Natural killer cell treated with Interleukin-12 subunit alpha and Interleukin-12 subunit beta and Interleukin-15 and Interleukin-18, amount 100 ng/mL, for 72 hours (primary cell): ENCODE measurements around the gene SRSF1. TPM values are rescaled to one million over a fixed set of nuclear protein-coding genes. Genes with fewer than 3 reads are reported as not detected.
A peak's percentile ranks its signal among the peaks of the same experiment; 100 is the strongest.
"Not testable (repeated sequence)": the region's sequence is repeated elsewhere in the genome, so short reads cannot be mapped to it uniquely, and the experiment has no call there.

ENCODE experiments used
- ATAC-seq, 2 donors: fragments of 150-1000 bp; cut with Tn5 transposase in 1 of 2; sonication (Bioruptor Pico), chemical (Tn5 transposase) in 1 of 2; 2 replicates each; pipeline ENCODE4 v1.10.0; 2021
- DNase-seq: peaks from one replicate; pipeline ENCODE4 v3.0.0; 2022; ENCODE audit warnings: low spot score
- H3K27ac Mint-ChIP-seq, 2 donors: 1 replicate in 1 of 2; 2 replicates in 1 of 2; pipeline ENCODE4 v1.8.0; 2022; ENCODE audit warnings: mixed read lengths in 2 of 2, mild to moderate bottlenecking in 1 of 2, moderate library complexity in 1 of 2
- H3K27me3 Mint-ChIP-seq, 2 donors: 1 replicate in 1 of 2; 2 replicates in 1 of 2; pipeline ENCODE4 v1.8.0; 2022; ENCODE audit warnings: mixed read lengths in 2 of 2
- H3K36me3 Mint-ChIP-seq: one replicate; pipeline ENCODE4 v1.8.0; 2022; ENCODE audit warnings: mixed read lengths
- H3K4me1 Mint-ChIP-seq, 2 donors: 1 replicate in 1 of 2; 2 replicates in 1 of 2; pipeline ENCODE4 v1.8.0; 2022; ENCODE audit warnings: low read depth in 2 of 2, mixed read lengths in 2 of 2, mild to moderate bottlenecking in 1 of 2
- H3K4me3 Mint-ChIP-seq: one replicate; pipeline ENCODE4 v1.8.0; 2022; ENCODE audit warnings: mixed read lengths
- H3K9me3 Mint-ChIP-seq: 2 replicates; pipeline ENCODE4 v1.8.0; 2022; ENCODE audit warnings: mixed read lengths
- total RNA-seq, 2 donors: library from RNA; stranded (reverse); gene quantifications; one replicate each; pipeline ENCODE4 v1.2.3, GENCODE V29; 2022

SRSF1 gene
- total RNA-seq, 2 donors from 2014 or later = 327 to 426 TPM

DNA sequence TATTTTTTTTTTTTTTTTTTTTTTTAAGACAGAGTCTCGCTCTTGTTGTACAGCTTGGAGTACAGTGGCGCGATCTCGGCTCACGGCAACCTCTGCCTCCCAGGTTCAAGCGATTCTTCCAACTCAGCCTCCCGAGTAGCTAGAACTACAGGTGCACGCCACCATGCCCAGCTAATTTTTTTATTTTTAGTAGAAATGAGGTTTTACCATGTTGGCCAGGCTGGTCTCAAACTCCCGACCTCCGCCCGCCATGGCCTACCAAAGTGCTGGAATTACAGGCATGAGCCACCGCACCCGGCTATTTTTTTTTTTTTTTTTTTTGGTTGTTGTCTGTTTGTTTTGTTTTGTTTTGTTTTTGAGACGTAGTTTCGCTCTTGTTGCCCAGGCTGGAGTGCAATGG, 48.7 kb downstream of the SRSF1 start:
- DNase-seq, ATAC-seq, H3K9me3 Mint-ChIP-seq, H3K36me3 Mint-ChIP-seq, H3K4me3 Mint-ChIP-seq: not testable (repeated sequence)
- peaks cover 22 to 26% of the 10 kb centered on the region in 2 donors for H3K4me1 Mint-ChIP-seq
- peaks cover 32 to 37% of the 10 kb centered on the region in 2 donors for H3K27me3 Mint-ChIP-seq
- H3K27ac Mint-ChIP-seq = peak overlapping the region in 1 of 2 donors; percentile 4

DNA sequence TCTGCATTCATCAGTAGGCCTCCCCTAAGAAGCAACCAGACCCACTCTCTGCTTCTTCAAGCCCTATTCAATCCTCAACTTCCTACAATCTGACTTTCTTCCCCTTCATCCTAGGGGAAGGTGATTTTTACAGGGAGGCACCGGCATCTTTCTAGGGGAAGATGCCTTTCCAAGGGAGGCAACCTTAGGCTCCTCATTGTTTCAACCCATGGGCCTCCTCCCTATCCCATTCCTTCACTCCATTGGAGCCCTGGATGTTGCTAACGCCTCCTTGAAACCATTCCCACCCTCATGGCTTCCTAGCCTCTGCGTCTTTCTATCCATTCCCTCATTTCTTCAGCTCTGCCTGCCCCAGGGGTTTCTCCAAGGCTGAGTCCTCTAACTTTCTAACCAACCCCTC, 49.2 kb downstream of the SRSF1 start:
- Mint-ChIP-seq H3K36me3 (no peaks in the 10 kb centered on the region), H3K27ac (no peak overlapping the region), H3K27me3 (peaks cover 37 to 42% of the 10 kb centered on the region in 2 donors), H3K4me1 (peaks cover 22 to 26% of the 10 kb centered on the region in 2 donors), H3K9me3 (no peaks in the 10 kb centered on the region), H3K4me3 (peak overlapping the region; percentile 40)
- no peak for DNase-seq
- no peak for ATAC-seq

DNA sequence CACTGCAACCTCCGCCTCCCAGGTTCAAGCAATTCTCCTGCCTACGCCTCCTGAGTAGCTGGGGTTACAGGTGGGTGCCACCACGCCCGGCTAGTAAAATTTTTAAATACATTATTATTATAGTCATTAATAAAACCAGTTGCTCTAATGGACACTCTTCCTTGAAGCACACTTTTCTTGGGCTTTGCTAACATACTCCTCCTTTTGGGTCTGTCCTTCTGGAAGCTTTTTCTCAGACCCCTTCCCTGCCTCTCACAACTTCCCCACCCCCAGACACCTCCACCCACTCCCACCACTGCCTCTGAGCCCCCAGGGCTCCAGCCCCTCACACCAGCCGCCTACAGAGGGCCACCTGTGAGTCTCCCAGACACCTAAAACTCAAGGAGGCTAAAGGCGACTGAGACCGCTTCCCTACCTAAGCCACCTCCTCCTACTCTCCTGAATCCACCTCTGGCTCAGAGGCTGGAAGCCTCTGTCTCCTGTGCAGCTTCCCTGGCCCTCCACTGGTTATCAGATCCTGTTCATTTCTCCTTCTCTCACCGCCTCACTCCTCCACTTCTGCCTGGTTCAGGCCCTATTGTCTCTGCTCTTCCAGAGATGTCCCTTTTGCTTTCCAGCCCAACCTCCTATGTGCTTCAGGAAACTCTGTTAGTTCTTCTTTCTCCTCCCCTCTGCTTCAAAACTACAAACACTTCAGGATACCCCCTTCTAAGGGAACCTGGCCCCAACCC, 49.8 kb downstream of the SRSF1 start:
- Mint-ChIP-seq H3K9me3 (no peaks in the 10 kb centered on the region), H3K27me3 (peaks cover 37 to 46% of the 10 kb centered on the region in 2 donors), H3K4me1 (peaks cover 22 to 31% of the 10 kb centered on the region in 2 donors), H3K4me3 (peak overlapping the region; percentile 40), H3K27ac (no peak overlapping the region), H3K36me3 (no peaks in the 10 kb centered on the region)
- no peak for ATAC-seq
- no peak for DNase-seq

DNA sequence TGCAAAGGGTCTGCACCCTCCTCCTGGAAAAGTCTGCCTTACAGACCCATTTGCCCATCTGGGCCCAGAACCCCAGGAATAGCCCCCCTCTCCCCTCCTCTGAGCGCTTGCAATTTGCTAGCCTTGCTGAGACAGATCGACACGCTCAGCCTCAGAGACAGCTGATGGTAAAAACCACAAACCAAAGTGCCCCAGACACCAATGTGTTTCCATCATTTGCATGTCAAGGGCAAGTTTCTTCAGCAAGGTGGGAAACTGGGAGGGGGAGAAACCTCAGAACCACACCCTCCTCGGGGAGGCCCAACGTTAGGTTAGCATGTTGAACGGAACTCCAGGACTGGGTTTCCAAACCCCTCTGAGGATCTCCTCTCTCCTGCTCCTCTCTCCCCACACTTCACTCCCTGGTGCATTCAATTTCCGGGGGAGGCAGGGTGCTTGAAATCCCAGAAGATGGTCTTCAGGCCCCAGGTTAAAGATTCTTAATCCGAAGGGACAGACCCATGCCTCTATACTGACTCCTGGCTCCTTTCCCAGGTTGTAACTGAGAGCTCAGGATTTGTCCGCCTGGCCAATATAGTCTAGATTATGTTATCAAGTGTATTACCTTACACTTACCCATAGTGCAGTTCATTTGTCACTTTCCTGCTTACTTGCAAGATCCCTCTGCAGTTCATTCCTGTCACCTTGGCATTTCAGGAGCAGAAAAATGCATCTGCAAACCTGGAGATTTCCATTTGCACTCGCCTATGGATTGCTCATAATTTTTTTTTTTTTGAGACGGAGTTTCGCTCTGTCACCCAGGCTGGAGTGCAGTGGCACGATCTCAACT, 50.5 kb downstream of the SRSF1 start:
- DNase-seq (peak; percentile 77), ATAC-seq (peak; percentile 77 to 79)
- Mint-ChIP-seq H3K36me3 (no peaks in the 10 kb centered on the region), H3K27ac (no peak overlapping the region), H3K27me3 (peaks cover 33 to 46% of the 10 kb centered on the region in 2 donors), H3K4me1 (peaks cover 22 to 31% of the 10 kb centered on the region in 2 donors), H3K9me3 (no peaks in the 10 kb centered on the region), H3K4me3 (peak overlapping the region; percentile 53)

DNA sequence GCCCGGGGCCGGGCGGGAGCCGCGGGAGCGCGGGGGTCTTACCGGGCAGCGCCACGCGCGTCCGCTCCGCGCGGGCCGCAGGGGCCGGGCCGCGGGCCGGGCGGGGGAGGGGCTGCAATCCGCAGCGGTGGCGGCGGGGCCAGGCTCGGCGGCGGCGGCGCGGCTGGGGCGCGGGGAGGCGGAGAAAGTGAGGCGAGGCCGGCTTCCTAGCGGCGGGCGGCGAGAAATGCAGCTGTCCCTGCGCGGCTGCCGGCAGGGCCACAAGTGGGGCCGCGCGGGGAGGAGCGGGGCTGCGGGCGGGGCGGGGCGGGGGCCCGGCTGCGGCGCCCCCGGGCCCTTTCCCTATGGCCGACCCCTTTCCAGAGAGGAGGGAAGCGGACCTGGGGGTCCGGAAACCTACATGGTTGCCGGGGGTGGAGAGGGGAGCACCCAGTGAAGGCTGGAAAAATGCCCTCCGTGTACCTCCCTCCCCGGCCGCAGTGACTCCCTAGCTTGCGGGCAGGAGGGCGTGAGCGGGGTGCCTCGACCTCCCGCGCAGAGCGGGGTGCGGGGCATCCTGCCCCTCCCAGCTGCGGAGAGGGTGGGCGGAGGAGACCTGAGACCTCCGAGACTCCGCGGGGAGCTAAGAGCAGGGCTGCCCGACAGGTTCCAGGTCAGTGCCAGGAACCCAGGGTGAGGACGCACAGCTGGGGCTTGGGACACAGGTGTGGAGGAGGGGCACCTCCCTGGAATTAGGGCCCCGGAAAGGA, 51.7 kb downstream of the SRSF1 start, which contains the start of gene CUEDC1:
CUEDC1 (minus strand) TSS at position 230 of the 749 bp plus-strand sequence. CDS start 69,848 bp downstream, outside the sequence.
- ATAC-seq = peak; percentile 79 to 82
- peak within 1 kb of the TSS; percentile 62 for H3K4me3 Mint-ChIP-seq
- H3K27ac Mint-ChIP-seq = no peak within 1 kb of the TSS
- H3K4me1 Mint-ChIP-seq = peaks cover 32 to 39% of the 10 kb centered on the region in 2 donors
- H3K9me3 Mint-ChIP-seq = no peaks in the 10 kb centered on the region
- H3K27me3 Mint-ChIP-seq = peaks cover 34 to 46% of the 10 kb centered on the region in 2 donors
- DNase-seq = peak; percentile 76
- no peaks in the 10 kb centered on the region for H3K36me3 Mint-ChIP-seq

DNA sequence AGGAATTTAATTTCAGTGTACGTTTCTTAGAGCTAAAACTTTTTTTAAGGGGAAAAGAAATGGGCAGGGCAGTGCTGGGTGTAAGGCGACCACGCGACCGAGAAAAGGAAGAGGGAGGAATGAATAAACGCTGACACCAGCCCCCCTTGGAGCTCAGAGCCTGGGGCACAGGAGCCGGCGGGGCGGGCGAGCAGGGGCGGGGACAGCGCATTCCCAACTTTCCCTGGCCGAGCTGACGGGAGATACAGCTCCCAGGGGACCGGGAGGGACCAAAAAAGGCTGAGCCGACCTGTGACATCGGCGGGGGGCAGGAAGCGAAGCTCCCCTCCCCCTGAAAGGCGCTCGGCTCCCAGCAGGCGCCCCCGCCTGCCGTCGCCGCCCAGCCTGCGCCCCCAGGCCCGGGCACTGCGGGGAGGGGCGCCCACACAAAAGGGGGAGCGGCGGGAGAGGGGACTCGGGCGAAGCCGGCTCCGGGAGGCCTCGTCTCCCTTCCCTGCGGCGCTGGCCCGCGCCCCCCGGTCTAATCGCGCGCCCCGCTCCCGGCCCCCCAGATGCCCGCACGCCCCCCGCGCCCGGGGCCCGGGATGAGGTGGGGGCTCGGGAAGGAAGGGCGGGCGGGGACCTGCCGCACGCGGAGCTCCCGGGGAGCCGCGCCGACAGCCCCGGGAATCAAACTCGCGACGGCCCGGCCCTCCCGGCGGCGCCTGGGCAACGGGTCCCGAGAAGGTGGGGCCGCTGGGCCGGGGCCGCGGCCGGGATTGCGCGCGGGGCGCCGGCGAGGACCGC, 52.5 kb downstream of the SRSF1 start:
- Mint-ChIP-seq H3K9me3 (no peaks in the 10 kb centered on the region), H3K4me3 (peak overlapping the region; percentile 62), H3K27ac (no peak overlapping the region), H3K36me3 (no peaks in the 10 kb centered on the region), H3K4me1 (peaks cover 38 to 44% of the 10 kb centered on the region in 2 donors), H3K27me3 (peaks cover 34 to 44% of the 10 kb centered on the region in 2 donors)
- ATAC-seq (no peak), DNase-seq (no peak)

- peaks cover 28 to 36% of the 10 kb centered on the region in 2 donors for H3K27me3 Mint-ChIP-seq
- H3K4me3 Mint-ChIP-seq = peak overlapping the region; percentile 62
- peaks cover 43 to 50% of the 10 kb centered on the region in 2 donors for H3K4me1 Mint-ChIP-seq
- DNase-seq (no peak), ATAC-seq (no peak)
- no peaks in the 10 kb centered on the region for H3K9me3 Mint-ChIP-seq
- H3K36me3 Mint-ChIP-seq = no peaks in the 10 kb centered on the region
- no peak overlapping the region for H3K27ac Mint-ChIP-seq
Measured at GRCh38 chr17:57953705-57954396, 53.2 kb downstream of the SRSF1 start.

Other genes starting within 250 kb of the SRSF1 start
- gene MRPS23, start 157.2 kb downstream of the SRSF1 start, total RNA-seq = 10 to 100 TPM; 55.3 to 65.0 TPM
- gene CUEDC1, start 51.8 kb downstream of the SRSF1 start, total RNA-seq = under 1 TPM in 1 of 2 donors, not detected in 1; 0.19 TPM
- gene VEZF1, start 19.0 kb downstream of the SRSF1 start, total RNA-seq = 10 to 100 TPM; 29.1 to 31.8 TPM
- 10 to 100 TPM; 27.9 to 37.9 TPM for gene DYNLL2, start 76.2 kb upstream of the SRSF1 start, total RNA-seq
- gene OR4D1, start 141.1 kb upstream of the SRSF1 start, total RNA-seq = under 1 TPM in 1 of 2 donors, not detected in 1; 0.25 TPM
- gene OR4D2, start 159.7 kb upstream of the SRSF1 start, total RNA-seq = not detected
- not detected for gene EPX, start 185.5 kb upstream of the SRSF1 start, total RNA-seq
- 10 to 100 TPM; 13.2 to 20.2 TPM for gene MKS1, start 212.0 kb upstream of the SRSF1 start, total RNA-seq
- not detected for gene LPO, start 231.3 kb upstream of the SRSF1 start, total RNA-seq